NCI-H2081 (cell line): Measurements from ENCODE around the gene CFAP100.

Source experiments
- DNase-seq, 2 experiments: peaks; one replicate each; lab custom pipeline; 2025; lab: John Stamatoyannopoulos, UW

CFAP100 gene

DNA sequence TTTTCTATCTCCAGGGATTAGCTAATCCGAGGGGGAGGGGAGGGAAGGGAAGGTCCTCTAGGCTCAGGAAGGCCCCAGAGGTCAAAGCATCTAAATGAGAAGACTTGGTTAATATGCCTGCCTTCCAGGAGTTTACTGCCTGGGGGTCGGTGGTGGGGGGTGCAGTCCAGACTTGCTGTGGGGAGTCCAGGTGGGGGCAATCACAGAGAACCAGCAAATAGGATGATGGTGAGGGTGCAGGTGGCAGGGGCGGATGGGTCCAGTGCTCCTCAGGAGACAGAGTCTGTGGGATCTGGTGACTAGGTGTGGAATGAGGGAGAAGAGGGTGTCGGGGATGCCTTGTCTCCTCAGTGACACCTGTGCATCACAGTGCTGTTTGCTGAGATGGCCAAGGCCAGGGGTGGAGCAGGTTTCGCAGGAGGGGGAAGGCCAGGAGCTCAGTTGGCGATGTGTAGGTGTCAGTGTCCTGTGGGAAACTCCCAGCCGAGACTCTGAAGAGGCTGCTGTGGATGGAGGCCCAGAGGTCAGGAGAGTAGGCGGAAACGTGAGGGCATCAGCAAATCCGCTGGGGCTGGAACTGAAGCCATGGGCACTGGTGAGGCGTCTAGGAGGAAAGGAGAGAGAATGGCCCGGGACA is 8.1 kb downstream of the CFAP100 start:
- no peak for DNase-seq

DNA sequence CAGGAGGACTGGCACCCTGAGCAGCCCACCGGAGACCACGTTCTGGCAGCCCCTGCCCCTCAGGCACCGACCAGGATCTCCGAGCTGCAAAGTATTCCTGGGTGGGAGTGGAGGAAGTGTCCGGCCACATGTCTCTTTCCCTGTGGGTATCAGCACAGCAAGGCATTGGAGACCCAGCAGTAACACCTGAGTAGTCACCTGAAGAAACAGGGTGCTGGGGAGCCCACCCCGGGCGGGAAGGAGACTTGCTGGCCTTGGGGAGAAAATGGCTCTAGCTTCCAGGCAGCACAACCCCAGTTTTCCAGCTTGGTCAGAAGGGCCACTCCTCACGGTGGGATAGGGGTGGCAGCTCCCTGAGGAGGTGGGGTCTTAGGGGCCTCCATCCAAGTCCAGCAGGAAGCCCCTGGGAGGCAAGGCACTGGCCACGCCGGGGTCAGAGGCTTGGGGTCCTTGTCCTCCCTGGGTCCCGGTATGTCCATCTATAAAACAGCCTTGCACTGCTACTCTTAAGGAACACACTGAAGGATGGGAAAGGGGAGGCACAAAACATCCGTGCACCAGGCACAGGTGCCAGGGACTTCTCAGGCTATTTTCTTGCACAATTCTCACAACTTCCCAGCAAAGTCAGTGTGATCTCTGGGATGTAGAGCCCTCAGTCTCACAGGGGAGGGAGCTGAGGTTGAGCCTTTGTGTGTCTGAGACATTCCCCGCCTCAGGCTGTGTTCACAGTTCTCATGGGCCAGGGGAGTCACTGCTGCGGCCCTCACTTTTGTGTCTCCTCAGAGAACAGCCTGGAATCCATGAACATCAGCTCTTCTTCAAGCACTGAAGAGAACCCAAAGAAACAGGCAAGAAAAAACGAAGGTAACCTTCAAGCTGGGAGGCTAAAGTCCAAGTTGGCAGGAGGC is 11.9 kb downstream of the CFAP100 start:
- no peak for DNase-seq

DNA sequence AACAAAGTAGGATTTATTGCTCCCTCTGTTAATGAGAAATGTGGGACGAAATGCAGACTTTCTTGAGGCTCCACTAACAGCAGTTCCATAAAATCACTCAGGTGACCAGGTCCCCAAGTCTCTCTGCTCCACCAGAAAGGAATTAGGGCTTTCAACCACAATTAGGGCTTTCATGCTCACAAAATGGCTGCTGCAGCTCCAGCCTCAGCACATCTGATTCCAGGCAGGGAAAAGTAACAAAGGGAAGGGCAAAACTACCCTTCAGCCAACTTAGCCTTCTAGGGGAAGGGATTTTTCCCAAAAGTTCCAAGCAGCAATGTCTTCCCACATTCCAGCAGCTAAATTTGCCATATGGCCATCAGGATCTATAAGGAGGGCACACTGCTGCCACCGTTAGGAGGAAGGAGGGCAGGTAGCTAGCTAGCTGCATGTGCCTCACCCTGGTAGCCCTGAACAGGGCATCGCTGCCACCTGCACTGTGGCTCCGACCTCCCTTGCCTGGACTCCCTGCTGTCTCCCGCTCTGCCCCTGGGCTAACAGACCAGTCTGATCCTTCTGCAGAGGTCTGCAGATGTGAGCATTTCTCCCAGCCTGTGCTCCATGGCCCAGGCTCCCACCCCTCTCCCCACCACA is 12.8 kb downstream of the CFAP100 start:
- no peak for DNase-seq

DNA sequence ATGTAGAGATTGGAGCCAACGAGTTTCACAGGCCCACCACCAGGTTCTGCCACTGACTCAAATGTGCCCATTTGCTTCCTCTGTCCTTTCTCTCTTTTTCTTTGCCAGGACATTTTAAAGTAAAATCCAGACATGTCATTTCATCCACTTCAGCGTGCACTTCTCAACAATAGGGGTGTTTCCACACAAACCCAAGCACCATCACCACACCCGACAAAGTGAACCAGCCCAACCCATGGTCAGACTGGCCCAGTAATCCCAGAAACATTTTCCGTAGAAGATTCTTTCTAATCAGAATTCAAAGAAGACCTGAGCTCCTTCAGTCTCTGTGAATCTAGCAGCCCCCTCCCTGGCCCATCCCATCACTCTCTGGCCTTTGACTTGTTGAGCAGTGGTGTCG is 13.4 kb downstream of the CFAP100 start:
- no peak for DNase-seq

DNA sequence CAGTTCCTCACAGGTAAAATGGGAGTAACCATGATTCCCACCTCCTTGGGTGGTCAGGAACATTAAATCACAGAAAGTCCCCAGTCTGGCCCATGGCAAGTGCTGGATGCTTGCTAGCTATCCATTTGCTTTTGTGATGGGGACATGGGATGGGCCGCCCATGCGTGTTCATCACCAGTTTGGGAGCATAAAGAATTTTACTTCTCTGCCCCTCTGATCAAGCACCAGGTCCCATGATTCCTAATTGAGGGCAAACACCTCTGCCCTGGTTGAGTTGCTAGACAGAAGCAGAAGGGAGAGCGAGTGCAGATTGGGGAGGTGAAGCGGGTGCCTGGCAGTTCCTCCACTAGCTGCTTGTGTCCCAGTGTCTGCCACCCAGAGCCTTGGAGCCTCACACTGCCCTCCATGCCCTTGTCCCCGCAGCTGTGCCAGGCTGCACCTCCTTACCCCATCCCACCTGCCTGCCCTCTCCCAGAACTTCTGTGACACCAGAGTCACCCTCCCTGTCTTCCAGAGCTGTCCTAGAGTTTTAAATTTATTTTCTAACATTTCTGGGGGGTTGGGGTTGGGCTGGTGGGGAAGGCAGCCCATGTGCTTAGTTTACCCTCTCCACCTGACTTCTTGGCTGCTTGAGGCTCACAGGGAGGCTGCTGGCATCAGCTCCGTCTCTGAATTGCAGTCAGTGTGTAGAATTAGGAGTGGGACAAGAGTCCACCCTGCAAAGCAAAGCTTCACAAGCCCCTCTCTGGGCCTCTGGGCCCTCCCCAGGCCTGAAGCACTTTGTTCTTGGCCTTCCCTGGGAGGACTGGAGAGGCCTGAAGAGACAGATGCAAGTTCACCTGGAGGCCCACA is 18.4 kb downstream of the CFAP100 start:
- no peak for DNase-seq

DNA sequence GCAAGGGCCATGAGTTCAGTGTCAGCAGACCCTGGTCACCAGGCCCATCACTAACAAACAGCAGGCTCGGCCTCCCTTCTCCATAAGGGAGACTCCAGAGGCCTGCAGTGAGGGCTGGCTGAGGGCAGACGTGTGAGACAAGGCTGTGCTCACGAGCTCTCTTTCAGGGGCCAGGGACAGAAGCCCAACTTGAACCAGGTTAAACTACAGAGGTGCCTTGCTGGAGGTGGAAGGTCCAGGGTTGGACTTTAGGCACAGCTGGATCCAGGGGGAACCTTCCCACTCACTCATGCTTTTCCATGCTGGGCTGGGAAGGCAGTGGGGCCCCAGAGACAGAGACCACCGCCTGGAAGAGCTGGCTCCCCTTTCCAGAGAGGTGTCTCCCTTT is 19.0 kb downstream of the CFAP100 start:
- no peak for DNase-seq

DNA sequence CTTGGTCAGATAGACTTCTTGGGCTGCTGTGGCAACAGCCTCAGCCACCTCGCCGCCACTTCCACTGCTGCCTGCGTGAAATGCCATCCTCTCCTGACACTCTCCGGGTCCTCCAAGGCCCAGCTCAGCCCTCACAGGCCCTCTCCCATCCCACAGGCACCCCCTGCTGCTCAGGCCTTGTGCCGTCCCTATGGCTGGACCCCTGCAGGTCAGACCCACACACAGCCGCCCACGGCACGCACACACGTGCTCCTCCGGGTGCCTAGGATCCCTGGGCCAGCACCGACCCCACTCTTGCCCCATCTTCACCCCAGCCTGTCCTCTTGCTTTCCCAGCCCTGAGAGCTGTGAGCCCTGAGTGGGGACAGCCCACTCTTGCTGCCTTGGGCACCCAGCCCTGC is 19.7 kb downstream of the CFAP100 start:
- no peak for DNase-seq

DNA sequence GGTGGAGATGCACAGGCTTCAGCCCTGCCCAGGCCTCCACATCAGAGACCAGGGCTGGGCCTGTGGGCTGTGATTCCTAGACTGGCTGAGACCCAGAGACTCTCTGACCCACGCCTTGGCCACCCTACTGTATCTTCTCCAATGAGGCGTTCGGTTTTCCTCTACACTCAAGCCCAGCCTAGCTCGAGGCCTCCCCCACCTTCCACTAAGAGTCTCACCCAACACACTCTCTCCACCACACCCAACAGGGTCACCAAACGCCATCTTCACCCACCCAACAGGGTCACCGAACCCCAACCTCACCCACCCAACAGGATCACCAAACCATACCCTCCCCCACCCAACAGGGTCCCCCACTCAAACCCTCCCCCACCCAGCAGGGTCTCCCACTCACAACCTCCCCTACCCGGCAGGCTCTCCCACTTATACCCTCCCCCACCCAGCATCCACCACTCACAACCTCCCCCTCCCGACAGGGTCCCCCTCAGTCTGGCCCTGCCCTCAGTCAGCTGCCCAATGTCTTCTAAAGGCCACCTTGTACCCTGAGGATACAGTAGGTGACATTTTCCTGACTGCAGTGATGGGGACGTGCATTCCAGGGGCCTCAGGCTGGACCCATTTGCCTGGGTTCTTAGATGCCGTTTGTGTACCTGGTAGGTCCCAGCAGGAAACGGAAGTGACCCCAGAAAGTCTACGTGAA is 20.4 kb downstream of the CFAP100 start:
- no peak for DNase-seq

DNA sequence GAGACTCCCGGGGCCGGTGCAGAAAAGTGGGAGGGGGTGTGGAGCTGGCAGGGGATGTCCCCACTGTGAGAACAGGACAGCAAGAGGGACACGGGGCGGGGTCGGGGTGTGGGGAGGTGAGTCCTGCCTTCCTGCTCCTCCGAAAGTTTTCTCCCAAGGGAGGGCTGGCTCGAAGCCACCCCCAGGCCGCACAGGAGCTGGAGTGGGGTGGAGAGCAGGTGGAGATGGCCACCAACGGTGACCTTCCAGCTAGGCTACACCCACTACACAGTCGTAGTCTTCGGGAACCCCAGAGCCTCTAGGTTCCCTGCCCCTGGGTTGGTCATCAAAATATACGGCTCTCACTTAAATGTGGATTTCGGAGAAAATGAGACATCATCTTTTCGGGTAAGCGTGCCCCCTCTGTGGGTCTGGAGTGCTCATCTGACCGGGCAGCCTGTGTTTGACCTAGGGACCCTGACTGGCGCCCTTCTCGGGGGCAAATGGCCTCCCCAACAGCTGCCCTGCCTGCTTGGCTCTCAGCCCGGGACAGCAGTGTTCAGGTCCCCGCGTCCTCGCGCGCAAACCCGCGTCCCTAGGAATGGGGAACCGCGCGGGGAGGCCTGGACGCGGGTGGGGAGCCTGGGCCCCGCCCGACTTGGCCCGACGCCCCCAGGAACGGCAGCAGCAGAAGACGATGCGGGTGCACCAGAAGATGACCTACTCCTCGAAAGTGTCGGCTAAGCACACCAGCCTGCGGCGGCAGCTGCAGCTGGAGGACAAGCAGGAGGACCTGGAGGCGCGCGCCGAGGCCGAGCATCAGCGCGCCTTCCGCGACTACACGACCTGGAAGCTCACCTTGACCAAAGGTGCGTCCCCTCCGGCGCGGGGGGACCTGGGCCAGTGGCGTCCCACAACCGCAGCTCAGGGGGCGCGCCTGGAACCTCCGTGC is 21.2 kb downstream of the CFAP100 start:
- DNase-seq = no peak

DNA sequence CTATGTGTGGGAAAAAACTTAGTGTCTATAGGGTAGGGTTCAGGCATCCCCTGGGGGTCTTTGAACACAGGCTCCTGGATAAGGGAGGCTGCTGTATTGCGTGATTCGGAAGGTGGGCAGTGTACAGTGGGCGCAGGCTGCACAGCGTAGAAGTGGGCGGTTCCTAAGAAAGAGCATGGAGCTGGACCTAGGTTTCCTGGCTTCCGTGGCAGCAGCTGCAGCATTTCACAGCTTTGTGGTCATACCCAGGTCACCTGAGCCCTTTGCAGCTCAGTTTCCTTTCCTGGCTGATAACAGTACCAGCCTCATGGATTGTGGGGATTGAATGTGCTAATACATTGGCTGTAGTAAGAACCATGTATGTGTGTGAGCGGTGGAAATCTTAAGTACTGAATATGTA is 22.2 kb downstream of the CFAP100 start:
- DNase-seq = no peak

DNA sequence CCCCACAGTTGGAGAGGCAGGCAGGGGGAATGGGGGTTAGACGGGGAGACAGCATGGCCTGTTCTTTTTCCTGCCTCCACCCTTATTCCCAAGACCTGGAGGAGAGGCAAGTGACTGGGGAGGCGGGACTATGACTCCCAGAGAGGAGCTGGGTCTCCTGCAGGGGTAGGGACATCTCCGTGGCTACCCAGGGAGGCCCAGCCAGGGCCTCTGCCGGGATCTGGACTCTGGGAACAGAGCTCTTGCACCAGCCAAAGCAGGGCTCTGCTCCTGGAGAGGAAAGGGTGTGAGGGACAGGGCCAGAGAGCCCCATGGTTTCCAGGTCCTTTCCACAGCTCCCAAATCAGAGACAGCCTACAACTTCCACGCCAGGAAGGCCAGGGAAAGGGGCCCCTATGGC is 22.8 kb downstream of the CFAP100 start:
- no peak for DNase-seq

DNA sequence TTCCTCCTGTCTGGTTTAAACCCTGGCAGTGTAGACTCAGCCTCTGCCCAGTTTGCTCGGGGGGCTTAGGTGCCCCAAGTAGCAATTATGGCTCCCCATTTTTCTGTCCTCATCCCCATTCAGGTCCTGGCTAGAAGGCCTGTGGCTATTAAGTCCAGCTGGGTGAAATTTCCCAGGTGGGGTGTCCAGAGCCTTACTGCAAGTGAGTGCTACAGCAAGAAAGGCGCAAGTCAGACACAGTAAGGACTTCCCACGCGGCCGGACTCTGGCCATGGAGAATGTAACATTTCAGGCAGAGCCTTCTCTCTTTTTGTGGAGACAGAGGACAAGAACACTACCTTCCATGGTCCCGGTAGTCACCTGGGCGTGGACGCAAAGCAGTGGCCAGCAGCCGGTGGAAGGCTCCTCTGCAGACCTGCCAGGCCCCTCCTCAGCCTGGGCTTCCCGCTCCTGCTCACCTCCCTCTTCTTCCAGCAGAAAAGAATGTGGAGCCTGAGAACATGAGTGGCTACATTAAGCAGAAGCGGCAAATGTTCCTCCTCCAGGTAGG is 23.3 kb downstream of the CFAP100 start:
- DNase-seq = no peak

DNA sequence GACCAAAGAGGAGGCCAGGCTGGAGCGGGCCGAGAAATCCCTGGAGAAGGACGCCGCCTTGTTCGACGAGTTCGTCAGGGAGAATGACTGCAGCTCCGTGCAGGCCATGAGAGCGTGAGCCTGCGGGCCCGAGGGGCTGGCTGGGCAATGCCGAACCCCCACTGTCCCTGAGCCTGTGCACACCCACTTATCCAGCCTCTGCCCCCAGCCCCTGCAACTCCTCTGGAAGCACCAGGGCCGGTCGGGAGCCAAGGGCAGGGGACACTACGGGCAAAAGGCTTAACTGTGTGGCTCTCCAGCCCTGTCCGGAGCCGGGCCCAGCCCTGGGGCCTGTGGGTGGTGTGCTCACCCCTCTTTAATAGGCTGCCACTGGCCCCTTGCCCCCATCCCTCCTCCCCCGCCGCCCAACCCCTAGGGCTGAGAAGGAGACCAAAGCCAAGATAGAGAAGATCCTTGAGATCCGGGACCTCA is 24.0 kb downstream of the CFAP100 start:
- no peak for DNase-seq

DNA sequence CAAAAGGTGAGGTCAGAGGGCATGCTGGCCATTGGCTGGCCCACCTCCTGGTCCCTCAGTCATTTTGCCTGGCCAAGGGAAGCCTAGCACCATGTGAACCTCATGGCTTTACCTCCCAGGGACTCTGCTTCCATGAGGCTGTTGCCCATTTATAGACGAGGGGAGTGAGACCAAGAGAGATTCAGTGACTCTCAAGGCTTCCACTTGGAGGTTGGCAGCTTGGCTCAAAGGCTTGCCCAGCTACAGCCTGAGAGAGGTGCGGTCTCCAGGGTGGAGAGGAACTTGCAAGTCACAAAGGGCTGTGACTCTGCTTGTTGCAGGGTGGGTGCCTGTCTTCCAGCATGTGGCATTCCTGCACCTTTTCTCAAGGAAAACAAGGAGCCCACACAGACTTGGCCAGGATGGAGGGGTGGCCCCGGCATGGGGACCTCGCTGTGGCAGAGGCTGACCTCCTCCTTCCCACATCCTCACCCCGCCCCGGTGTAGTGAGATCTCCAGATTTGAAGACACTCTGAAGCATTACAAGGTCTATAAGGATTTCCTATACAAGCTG is 24.5 kb downstream of the CFAP100 start:
- DNase-seq = no peak

DNA sequence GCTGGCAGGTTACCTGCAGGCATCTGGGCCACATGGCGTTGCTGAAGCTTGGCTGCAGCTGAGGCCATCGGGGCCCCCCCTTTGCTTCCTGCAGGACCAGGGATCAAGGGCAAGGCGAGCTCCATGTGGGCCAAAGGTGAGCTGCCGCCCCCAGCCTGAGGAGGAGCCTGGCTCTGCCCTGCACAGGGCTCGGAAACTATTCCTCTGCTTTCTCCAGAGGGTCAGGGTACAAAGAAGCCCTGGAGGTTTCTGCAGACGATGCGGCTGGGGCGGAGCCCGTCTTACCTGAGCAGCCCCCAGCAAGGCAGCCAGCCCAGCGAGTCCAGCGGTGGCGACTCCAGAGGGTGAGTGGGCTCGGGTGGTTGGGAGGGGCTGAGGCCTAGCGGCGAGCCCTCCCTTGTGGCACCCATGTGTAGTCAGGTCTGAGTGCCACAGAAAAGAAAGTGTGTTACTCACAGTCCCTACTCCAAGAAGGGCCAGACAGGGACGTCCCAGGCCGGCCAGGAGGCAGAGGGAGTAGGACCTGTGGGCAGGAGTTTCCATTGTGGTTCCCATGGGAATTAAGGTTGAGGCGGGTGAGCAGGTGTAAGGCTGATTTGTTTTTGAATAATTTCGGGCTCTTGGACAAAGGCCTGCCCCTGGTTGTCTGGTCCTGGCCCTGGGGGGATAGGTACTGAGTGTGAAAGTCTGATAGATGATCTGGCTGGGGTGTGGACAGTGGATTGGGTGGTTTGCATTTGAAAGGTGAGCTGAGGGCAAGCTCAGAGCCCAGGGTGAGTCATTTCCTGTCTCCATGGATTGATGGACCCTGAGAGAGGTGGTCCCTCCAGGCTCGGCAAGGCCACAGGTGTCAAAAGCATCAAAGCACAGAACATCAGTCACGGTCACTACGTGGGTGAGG is 25.4 kb downstream of the CFAP100 start:
- no peak for DNase-seq

DNA sequence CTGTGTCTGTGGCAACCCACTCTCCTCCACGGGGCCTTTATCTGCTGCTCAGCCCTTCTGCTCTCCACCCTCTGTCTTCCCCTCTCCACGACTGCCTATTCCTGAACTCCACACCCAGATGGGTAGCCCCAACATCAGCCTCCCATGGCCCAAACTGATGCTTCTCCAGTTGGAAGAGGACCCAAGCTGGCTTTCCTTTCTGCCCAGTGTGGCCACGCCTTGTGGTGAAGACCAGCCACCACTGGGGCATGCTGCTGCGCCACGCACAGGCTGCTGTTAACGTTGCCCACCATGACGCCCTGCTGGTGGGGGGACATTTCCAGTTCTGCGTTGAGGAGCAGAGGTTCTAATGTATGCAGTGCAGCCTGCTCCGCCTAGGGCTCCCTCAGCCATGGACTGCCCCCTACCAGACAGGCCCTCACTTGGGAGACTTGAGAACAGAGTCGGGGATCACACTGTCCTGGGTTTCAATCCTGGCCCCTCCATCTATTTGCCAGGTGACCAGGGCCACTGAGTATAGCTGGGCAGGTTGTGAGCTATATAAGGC is 26.9 kb downstream of the CFAP100 start:
- DNase-seq = no peak

DNA sequence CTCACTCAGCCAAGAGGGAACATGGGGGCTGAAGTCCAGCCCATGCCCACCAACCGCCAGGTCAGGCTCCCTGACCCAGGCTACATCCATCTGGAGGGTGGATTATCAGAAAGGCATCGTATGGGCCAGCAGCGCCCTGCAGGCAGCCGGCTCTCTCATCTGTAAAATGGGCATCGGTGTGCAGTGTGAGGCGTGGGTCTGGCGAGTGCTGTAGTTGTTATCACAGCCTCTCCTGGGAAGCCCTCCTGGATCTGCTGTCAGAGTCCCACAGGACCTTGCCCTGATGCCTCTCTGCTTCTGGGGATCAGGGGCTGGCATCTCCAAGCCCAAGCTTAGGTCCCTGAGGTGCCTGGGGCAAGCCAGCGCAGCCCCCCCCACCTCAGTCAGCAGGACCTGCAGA is 27.4 kb downstream of the CFAP100 start:
- DNase-seq = no peak

DNA sequence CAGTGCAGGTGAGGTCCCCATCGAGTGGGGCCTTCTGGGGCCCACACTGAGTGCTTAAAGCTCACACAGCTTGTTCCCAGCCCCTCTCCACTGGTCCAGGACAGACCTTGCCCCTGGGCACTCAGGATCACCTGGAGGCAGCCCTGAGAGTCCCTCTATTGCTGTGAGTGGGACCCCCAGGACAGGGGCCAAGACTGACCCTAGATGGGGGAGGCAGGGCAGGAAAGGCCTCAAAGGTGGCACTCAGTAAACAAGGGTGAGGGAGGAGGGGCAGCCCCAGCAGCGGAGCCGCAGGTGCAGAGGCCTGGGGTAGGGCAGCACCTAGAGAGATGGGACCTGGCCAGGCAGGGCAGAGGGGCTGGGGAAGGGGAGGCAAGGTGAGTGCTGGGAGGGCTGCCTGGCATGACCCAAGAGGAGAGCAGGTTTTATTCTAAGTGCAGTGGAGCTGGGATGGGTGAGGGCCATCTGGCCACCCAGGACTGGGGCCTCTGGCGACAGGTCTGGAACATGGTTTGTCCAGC is 27.9 kb downstream of the CFAP100 start:
- no peak for DNase-seq
